Neural progenitor cell (in vitro differentiated cells): ENCODE data around the gene DPAGT1. TPM values are rescaled to one million over a fixed set of nuclear protein-coding genes. Genes with fewer than 3 reads are reported as not detected.
A peak's percentile ranks its signal among the peaks of the same experiment; 100 is the strongest.

Experiments
- DNase-seq: peaks from one replicate; pipeline ENCODE4 v3.0.0-alpha.2; 2016; ENCODE audit warnings: low spot score
- H2AFZ ChIP-seq: fragments of 200-600 bp; sonication (generic); replicated peaks from 2 replicates; pipeline ENCODE4 v1.6.1; 2016; ENCODE audit warnings: antibody characterized with exemption
- H3F3A ChIP-seq: fragments of 200-600 bp; sonication (generic); 2 replicates; pipeline ENCODE4 v1.6.1; 2016; ENCODE audit warnings: antibody characterized with exemption, low read depth
- H3K27ac ChIP-seq: fragments of 200-600 bp; sonication (generic); 2 replicates; pipeline ENCODE4 v1.5.1; 2016; ENCODE audit warnings: mild to moderate bottlenecking
- H3K27me3 ChIP-seq: fragments of 200-600 bp; sonication (generic); 2 replicates; pipeline ENCODE4 v1.6.1; 2016; ENCODE audit warnings: mild to moderate bottlenecking, moderate library complexity
- H3K36me3 ChIP-seq: fragments of 200-600 bp; sonication (generic); 2 replicates; pipeline ENCODE4 v1.5.1; 2016
- H3K4me1 ChIP-seq: fragments of 200-600 bp; sonication (generic); 2 replicates; pipeline ENCODE4 v1.6.1; 2016; ENCODE audit warnings: mixed run types
- H3K4me2 ChIP-seq: fragments of 200-600 bp; sonication (generic); 2 replicates; pipeline ENCODE4 v1.6.1; 2016
- H3K4me3 ChIP-seq: fragments of 200-600 bp; sonication (generic); 2 replicates; pipeline ENCODE4 v1.5.1; 2016
- H3K79me2 ChIP-seq: fragments of 200-600 bp; sonication (generic); 2 replicates; pipeline ENCODE4 v1.6.1; 2016; ENCODE audit warnings: low read depth
- H3K9ac ChIP-seq: fragments of 200-600 bp; sonication (generic); 2 replicates; pipeline ENCODE4 v1.6.1; 2016
- H3K9me3 ChIP-seq: fragments of 200-600 bp; sonication (generic); 2 replicates; pipeline ENCODE4 v1.5.1; 2016; ENCODE audit warnings: low read depth
- H4K20me1 ChIP-seq: fragments of 200-600 bp; sonication (generic); 2 replicates; pipeline ENCODE4 v1.6.1; 2016; ENCODE audit warnings: low read depth
- H3K27ac Mint-ChIP-seq: 3 replicates; pipeline ENCODE4 v1.8.0; 2021; ENCODE audit warnings: mixed read lengths
- H3K27me3 Mint-ChIP-seq: 2 replicates; pipeline ENCODE4 v1.8.0; 2022; ENCODE audit warnings: low read depth, mild to moderate bottlenecking, inconsistent platforms, moderate library complexity, mixed read lengths; ENCODE audit not compliant: insufficient read depth
- H3K36me3 Mint-ChIP-seq: 3 replicates; pipeline ENCODE4 v1.8.0; 2021; ENCODE audit warnings: mixed read lengths
- H3K4me1 Mint-ChIP-seq: 3 replicates; pipeline ENCODE4 v1.8.0; 2021; ENCODE audit warnings: mixed read lengths
- H3K4me3 Mint-ChIP-seq: 3 replicates; pipeline ENCODE4 v1.8.0; 2021; ENCODE audit warnings: mild to moderate bottlenecking, moderate library complexity, mixed read lengths
- H3K9me3 Mint-ChIP-seq: 3 replicates; pipeline ENCODE4 v1.8.0; 2020; ENCODE audit warnings: mixed read lengths
- EZH2 ChIP-seq: fragments of 200-600 bp; sonication (generic); IDR thresholded peaks from 2 replicates; pipeline ENCODE4 v1.6.1; 2017; ENCODE audit warnings: antibody characterized with exemption, mild to moderate bottlenecking, moderate library complexity
- EZH2phosphoT487 ChIP-seq: fragments of 200-600 bp; sonication (generic); IDR thresholded peaks from 2 replicates; pipeline ENCODE4 v1.6.1; 2017; ENCODE audit warnings: antibody characterized with exemption
- total RNA-seq: library from RNA; depleted of rRNA; stranded (reverse); fragments of >200 nt; gene quantifications from 2 replicates; pipeline ENCODE4 v1.2.3, GENCODE V29; 2015; ENCODE audit warnings: low replicate concordance
- TF ChIP-seq, protein P1 (sequence below): fragments of 200-600 bp; sonication (generic); IDR thresholded peaks from 2 replicates; pipeline ENCODE4 v1.5.1; 2017; ENCODE audit warnings: antibody characterized with exemption, mild to moderate bottlenecking

DPAGT1 gene
- total RNA-seq, 1 donor from 2014 or later: 13.4 TPM

DNA sequence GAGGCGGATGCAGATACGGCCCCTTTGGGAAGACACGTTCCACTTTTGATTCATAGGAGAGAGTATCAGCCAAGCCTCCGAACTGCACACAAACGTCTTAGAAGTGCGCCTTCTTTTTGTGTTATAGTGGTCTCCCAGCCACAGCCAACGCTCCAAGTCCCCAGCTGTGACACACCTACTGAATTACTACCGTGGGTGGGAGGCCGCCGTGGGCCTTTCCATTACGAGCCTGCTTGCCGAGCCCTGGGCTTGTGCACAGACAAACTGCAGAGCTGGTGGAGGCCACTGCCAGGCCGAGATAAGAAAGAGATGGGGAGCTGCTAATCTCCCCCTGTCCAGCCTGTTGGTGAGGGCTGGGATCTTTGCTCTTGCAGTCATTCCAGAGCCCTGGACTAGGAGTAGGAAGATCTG, 16.2 kb downstream of the DPAGT1 start:
- Histone ChIP-seq H3K9me3 (no peaks in the 10 kb centered on the region), H3F3A (peaks cover 30% of the 10 kb centered on the region), H3K4me1 (peaks cover 5% of the 10 kb centered on the region), H3K27me3 (no peaks in the 10 kb centered on the region), H3K4me3 (peak overlapping the region; percentile 71), H4K20me1 (peaks cover 21% of the 10 kb centered on the region), H3K4me2 (peak overlapping the region; percentile 90), H2AFZ (no peak overlapping the region), H3K27ac (peak overlapping the region; percentile 2), H3K79me2 (peaks cover 29% of the 10 kb centered on the region), H3K36me3 (no peaks in the 10 kb centered on the region), H3K9ac (peak overlapping the region; percentile 53)
- peak overlapping the region; percentile 94 for H3K27ac Mint-ChIP-seq
- peaks cover 22% of the 10 kb centered on the region for H3K4me1 Mint-ChIP-seq
- DNase-seq: peak; percentile 34
- peaks cover 4% of the 10 kb centered on the region for H3K27me3 Mint-ChIP-seq
- H3K4me3 Mint-ChIP-seq: peak overlapping the region; percentile 98
- H3K36me3 Mint-ChIP-seq: peaks cover 6% of the 10 kb centered on the region
- TF ChIP-seq, protein P1, sequence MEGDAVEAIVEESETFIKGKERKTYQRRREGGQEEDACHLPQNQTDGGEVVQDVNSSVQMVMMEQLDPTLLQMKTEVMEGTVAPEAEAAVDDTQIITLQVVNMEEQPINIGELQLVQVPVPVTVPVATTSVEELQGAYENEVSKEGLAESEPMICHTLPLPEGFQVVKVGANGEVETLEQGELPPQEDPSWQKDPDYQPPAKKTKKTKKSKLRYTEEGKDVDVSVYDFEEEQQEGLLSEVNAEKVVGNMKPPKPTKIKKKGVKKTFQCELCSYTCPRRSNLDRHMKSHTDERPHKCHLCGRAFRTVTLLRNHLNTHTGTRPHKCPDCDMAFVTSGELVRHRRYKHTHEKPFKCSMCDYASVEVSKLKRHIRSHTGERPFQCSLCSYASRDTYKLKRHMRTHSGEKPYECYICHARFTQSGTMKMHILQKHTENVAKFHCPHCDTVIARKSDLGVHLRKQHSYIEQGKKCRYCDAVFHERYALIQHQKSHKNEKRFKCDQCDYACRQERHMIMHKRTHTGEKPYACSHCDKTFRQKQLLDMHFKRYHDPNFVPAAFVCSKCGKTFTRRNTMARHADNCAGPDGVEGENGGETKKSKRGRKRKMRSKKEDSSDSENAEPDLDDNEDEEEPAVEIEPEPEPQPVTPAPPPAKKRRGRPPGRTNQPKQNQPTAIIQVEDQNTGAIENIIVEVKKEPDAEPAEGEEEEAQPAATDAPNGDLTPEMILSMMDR: no peak
- TF ChIP-seq EZH2phosphoT487: no peak
- no peak for TF ChIP-seq EZH2
- no peaks in the 10 kb centered on the region for H3K9me3 Mint-ChIP-seq

DNA sequence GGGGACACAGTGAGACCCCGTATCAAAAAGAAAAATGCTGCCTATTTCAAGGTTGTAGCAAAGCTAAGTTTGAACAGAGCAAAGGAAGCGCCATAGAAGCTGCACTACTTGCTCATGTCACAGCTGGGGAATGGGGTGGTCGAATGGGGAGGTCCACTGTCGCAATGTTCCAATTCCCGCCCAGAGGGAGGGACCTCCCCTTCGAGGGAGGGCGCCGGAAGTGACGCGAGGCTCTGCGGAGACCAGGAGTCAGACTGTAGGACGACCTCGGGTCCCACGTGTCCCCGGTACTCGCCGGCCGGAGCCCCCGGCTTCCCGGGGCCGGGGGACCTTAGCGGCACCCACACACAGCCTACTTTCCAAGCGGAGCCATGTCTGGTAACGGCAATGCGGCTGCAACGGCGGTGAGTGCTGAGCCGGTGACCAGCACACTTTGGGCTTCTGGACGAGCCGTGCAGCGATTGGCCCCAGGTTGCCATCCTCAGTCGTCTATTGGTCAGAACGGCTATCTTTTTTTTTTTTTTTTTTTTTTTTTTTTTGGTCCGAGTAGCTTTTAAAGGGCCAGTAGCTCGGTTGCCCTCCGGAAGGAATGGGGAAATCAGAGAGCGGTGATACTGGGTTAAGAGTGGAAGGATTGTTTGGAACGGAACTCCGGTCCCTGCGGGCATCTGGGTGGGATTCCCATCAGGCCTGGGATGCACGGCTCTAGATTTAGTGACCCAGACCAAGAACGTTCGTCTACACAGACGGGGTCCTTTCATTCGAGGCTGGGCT, 16.8 kb downstream of the DPAGT1 start, which contains the start of gene HMBS:
HMBS (plus strand) TSS at position 219 of the 774 bp plus-strand sequence; CDS start at position 372, 153 bp downstream.
- Histone ChIP-seq H3K4me1 (peaks cover 5% of the 10 kb centered on the region), H3F3A (peaks cover 24% of the 10 kb centered on the region), H3K9me3 (no peaks in the 10 kb centered on the region), H3K27ac (peak within 1 kb of the TSS; percentile 81), H4K20me1 (peaks cover 15% of the 10 kb centered on the region), H3K9ac (peak within 1 kb of the TSS; percentile 53), H3K4me3 (peak within 1 kb of the TSS; percentile 71), H3K27me3 (no peaks in the 10 kb centered on the region), H2AFZ (peak within 1 kb of the TSS; percentile 97), H3K4me2 (peak within 1 kb of the TSS; percentile 90), H3K79me2 (peaks cover 29% of the 10 kb centered on the region), H3K36me3 (no peaks in the 10 kb centered on the region)
- Mint-ChIP-seq H3K27me3 (peaks cover 4% of the 10 kb centered on the region), H3K36me3 (peaks cover 7% of the 10 kb centered on the region), H3K9me3 (no peaks in the 10 kb centered on the region), H3K27ac (peak within 1 kb of the TSS; percentile 94), H3K4me3 (peak within 1 kb of the TSS; percentile 98), H3K4me1 (peaks cover 19% of the 10 kb centered on the region)
- DNase-seq: peak; percentile 95
- TF ChIP-seq EZH2phosphoT487 (no peak), EZH2 (no peak)
- TF ChIP-seq, protein P1: no peak

DNA sequence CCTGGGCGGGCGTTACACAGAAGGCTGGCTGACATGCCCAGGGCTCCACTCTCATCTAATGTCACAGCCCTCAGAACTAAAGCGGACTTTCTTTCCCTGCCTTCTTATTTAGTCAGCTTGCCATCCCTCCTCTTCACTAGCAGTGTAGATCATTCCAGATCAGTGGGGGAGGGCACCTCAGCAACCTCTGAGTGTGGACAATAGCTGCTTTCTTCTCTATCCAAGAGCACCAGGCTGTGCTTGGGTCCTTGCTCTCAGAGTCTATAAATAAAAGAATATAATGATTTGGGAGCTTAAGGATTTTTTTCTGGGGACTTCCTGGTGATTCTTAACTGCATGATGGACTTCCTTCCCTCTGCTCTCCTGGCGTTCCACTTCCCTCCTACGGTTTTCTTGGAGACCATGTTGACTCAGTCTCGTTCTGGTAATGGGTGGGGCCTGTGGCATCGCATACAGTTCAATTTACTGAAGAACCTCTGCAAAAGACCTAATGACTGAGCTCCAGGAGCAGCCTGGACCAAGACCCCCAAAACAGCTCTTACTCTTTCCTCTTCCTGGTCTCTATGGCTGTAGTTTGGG, 19.9 kb downstream of the DPAGT1 start:
- Histone ChIP-seq H3K4me1 (peaks cover 5% of the 10 kb centered on the region), H2AFZ (no peak overlapping the region), H3K27ac (no peak overlapping the region), H3K4me3 (no peak overlapping the region), H3F3A (peaks cover 17% of the 10 kb centered on the region), H3K9me3 (no peaks in the 10 kb centered on the region), H4K20me1 (peaks cover 9% of the 10 kb centered on the region), H3K9ac (no peak overlapping the region), H3K79me2 (peaks cover 16% of the 10 kb centered on the region), H3K4me2 (no peak overlapping the region), H3K27me3 (no peaks in the 10 kb centered on the region), H3K36me3 (no peaks in the 10 kb centered on the region)
- Mint-ChIP-seq H3K27ac (no peak overlapping the region), H3K9me3 (no peaks in the 10 kb centered on the region), H3K4me1 (peaks cover 17% of the 10 kb centered on the region), H3K4me3 (no peak overlapping the region), H3K36me3 (peaks cover 17% of the 10 kb centered on the region), H3K27me3 (peaks cover 7% of the 10 kb centered on the region)
- no peak for DNase-seq
- TF ChIP-seq EZH2phosphoT487 (no peak), EZH2 (no peak)
- TF ChIP-seq, protein P1: no peak
